GM18870 (cell line): ENCODE data around the gene ERC1.
"Not testable (repeated sequence)": the region's sequence is repeated elsewhere in the genome, so short reads cannot be mapped to it uniquely, and the experiment has no call there.

Experiments used
- ATAC-seq: cut with Tn5 transposase; IDR thresholded peaks from one replicate; pipeline ENCODE4 v1.9.1; 2021; ENCODE audit warnings: moderate library complexity; ENCODE audit not compliant: unreplicated experiment

The ERC1 gene

GRCh38 chr12:1179128-1179527 lies 188.1 kb downstream of the ERC1 start:
- ATAC-seq: no peak

- ATAC-seq: no peak
Observed at GRCh38 chr12:1182069-1182468, 191.0 kb downstream of the ERC1 start.

- ATAC-seq: no peak
Observed at GRCh38 chr12:1184402-1184801, 193.4 kb downstream of the ERC1 start.

- no peak for ATAC-seq
Observed at GRCh38 chr12:1185460-1186182, 194.6 kb downstream of the ERC1 start.

DNA sequence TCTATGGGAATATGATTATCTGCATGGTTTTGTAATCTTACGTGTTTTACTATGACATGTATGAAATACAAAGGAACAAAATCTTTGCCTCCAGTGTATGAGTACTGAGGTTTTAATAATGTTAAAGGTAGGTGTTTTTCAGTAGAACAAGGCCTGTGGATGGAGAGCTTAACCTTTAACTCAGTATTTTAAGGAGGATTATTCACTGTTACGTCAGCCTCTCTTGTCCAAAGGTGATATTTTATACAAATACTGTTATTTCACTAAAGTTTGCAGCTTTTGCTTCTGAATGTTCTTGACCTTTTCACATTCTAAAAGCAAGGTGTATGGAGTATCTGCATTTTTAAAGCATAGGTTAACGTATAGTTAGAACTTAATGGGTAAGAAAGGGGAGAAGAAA lies 195.3 kb downstream of the ERC1 start:
- no peak for ATAC-seq

- no peak for ATAC-seq
Observed at GRCh38 chr12:1188016-1188415, 197.0 kb downstream of the ERC1 start.

DNA sequence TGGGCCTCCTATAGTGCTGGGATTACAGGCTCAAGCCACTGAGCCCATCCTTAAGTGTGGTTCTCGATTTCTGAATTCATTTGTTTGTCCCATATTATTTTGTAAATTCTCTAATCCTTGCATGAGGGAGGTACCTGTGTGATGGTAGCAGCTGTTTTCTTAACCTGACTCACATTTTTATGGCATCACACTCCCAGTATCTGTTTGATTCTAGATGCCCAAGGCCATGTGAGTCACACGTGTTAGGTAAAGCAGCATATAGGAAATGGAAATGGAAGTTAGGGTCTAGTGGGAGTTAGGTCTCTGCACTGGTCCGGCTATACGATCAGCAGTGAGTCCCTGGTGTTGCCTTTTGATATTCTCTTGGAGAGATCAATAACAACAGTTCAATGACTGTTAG lies 198.1 kb downstream of the ERC1 start:
- ATAC-seq: no peak

DNA sequence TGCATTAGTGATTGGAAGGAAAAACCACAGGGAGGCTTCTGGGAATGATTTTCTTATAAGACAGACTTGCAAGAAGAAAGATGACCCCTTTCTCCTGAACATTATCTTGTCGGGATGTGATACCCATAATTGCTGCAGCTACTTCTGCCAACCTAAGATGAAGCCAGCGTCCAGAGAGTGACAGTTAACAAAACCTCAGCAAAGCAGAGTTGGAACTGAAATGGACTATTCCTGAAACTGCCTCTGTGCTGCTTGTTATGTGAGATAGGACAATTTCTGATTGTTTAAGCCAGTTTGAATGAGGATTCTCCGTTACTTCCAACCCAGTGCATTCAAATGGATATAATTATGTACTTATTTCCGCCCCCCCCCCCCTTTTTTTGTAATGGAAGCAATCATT lies 204.5 kb downstream of the ERC1 start:
- ATAC-seq: no peak

- ATAC-seq: no peak
Observed at GRCh38 chr12:1197264-1198018, 206.4 kb downstream of the ERC1 start.

- not testable (repeated sequence) for ATAC-seq
Observed at GRCh38 chr12:1198854-1199253, 207.8 kb downstream of the ERC1 start.

- no peak for ATAC-seq
Observed at GRCh38 chr12:1199700-1200099, 208.7 kb downstream of the ERC1 start.

- no peak for ATAC-seq
Observed at GRCh38 chr12:1201030-1201429, 210.0 kb downstream of the ERC1 start.

- no peak for ATAC-seq
Observed at GRCh38 chr12:1201886-1202285, 210.9 kb downstream of the ERC1 start.

DNA sequence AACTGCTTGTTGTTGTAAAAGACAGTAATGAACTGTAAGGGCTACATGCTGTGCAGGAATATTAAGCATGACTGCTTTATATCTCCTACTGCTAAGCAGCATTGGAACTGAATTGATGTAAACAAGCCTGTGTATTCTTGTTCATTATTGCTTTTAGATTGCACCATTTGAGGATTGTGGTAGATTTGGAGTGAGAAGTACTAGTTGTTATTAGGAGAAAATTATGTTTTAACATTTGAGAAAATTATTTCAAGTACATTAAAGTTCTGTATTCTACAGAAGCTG lies 212.7 kb downstream of the ERC1 start:
- ATAC-seq: no peak

DNA sequence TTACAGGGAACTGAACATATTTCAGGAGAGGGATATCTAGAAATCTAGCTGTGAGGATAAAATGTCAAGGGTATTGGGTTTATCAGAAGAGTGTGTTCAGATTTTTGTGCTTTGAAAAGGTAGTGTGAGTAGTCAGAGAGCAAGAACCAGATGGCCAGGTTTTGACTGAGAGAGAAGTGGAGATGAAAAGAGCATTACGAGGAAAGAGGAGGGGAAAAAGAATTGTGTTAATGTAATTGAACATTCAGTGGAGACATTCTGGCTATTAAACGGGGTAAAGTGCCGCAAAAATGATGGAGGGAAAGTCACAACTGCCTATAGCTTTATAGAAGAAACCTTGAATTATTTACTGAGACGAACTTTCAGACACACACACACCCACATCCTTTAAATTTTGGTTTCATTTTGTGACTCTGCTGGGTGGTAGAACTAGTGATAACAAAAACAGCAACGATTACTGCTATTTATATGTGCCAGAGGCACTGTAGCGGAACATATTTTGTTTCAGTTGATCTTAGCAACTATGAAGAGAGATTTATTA lies 213.6 kb downstream of the ERC1 start:
- ATAC-seq: peak; percentile 72

DNA sequence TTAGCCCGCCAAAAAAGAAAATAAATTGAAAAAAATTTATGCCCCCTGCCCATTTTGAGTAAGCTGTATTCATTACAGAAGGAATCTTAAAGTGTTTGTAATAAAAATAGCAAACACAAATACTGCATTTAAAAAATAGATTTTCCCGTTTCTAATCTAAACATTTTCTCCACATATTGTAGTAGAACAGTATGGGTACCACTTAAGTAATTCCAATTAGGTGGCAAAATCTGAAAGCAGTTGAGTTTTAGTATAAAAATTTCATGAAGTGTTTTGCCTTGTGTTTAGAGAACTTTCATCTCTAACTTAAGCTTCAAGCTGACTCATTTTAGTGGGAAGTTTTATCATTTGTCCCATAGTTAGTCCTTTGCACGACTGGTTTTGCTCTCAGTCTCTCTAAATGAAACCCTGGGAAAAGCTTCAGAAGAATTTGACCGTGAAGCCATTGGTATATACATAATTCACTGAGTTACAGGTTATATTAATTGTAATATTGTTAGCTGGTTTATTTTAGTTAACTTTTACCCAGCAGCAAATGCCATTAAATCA lies 214.6 kb downstream of the ERC1 start:
- ATAC-seq: no peak

- no peak for ATAC-seq
Observed at GRCh38 chr12:1206118-1206734, 215.2 kb downstream of the ERC1 start.

- ATAC-seq: no peak
Observed at GRCh38 chr12:1207276-1207675, 216.3 kb downstream of the ERC1 start.

DNA sequence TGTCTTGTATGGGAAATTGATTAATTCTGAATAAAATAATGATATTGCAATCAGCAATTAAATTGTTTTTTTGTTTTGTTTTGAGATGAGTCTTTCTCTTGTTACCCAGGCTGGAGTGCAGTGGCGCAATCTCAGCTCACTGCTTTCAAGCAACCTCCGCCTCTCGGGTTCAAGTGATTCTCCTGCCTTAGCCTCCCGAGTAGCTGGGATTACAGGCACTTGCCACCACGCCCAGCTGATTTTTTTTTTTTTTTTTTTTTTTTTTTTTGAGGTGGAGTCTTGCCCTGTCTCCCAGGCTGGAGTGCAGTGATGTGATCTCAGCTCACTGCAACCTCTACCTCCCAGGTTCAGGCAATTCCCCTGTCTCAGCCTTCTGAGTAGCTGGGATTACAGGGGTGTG lies 217.7 kb downstream of the ERC1 start:
- not testable (repeated sequence) for ATAC-seq

GRCh38 chr12:1212526-1212925 lies 221.5 kb downstream of the ERC1 start:
- no peak for ATAC-seq

GRCh38 chr12:1213205-1213604 lies 222.2 kb downstream of the ERC1 start:
- ATAC-seq: no peak
